T-helper 1 cell (primary cell): ENCODE measurements around the gene SSR1.
"Not testable (repeated sequence)": the region's sequence is repeated elsewhere in the genome, so short reads cannot be mapped to it uniquely, and the experiment has no call there.

Source experiments
- DNase-seq, 5 donors: peaks; one replicate each; pipeline ENCODE4 v3.0.0-alpha.2; 2012 to 2020

Gene SSR1

GRCh38 chr6:7316658-7317533 lies 3.9 kb upstream of the SSR1 start:
- no peak for DNase-seq

GRCh38 chr6:7315948-7316365 lies 3.0 kb upstream of the SSR1 start:
- DNase-seq = no peak

- not testable (repeated sequence) for DNase-seq
Observed at GRCh38 chr6:7315087-7315947, 2.3 kb upstream of the SSR1 start.

GRCh38 chr6:7314414-7314813 lies 1.4 kb upstream of the SSR1 start:
- DNase-seq = no peak

GRCh38 chr6:7313505-7314165 lies 636 bp upstream of the SSR1 start:
- DNase-seq = no peak

- peak in 1 of 5 donors; percentile 51 for DNase-seq
Observed at GRCh38 chr6:7311917-7312615, 933 bp downstream of the SSR1 start.

- DNase-seq = no peak
Observed at GRCh38 chr6:7311176-7311575, 1.8 kb downstream of the SSR1 start.

- no peak for DNase-seq
Observed at GRCh38 chr6:7309050-7309449, 3.9 kb downstream of the SSR1 start.

GRCh38 chr6:7307533-7307932 lies 5.5 kb downstream of the SSR1 start:
- DNase-seq = no peak

GRCh38 chr6:7304821-7305220 lies 8.2 kb downstream of the SSR1 start:
- DNase-seq = no peak

GRCh38 chr6:7301702-7302101 lies 11.3 kb downstream of the SSR1 start:
- no peak for DNase-seq

- DNase-seq = no peak
Observed at GRCh38 chr6:7300926-7301325, 12.1 kb downstream of the SSR1 start.

GRCh38 chr6:7298113-7298512 lies 14.9 kb downstream of the SSR1 start:
- no peak for DNase-seq

- no peak for DNase-seq
Observed at GRCh38 chr6:7296602-7297001, 16.4 kb downstream of the SSR1 start.

GRCh38 chr6:7295916-7296315 lies 17.1 kb downstream of the SSR1 start:
- DNase-seq = no peak

- DNase-seq = no peak
Observed at GRCh38 chr6:7292596-7293255, 20.3 kb downstream of the SSR1 start.

- DNase-seq = no peak
Observed at GRCh38 chr6:7290079-7290478, 22.9 kb downstream of the SSR1 start.

GRCh38 chr6:7285416-7285815 lies 27.6 kb downstream of the SSR1 start:
- DNase-seq = no peak

GRCh38 chr6:7283676-7284075 lies 29.3 kb downstream of the SSR1 start:
- no peak for DNase-seq

- no peak for DNase-seq
Observed at GRCh38 chr6:7282097-7282906, 30.7 kb downstream of the SSR1 start.

GRCh38 chr6:7276199-7276524 lies 36.8 kb downstream of the SSR1 start:
- no peak for DNase-seq
